Measurements from ENCODE around the gene RUFY3. TPM values are rescaled to one million over a fixed set of nuclear protein-coding genes. Genes with fewer than 3 reads are reported as not detected.
"Not testable (repeated sequence)": the region's sequence is repeated elsewhere in the genome, so short reads cannot be mapped to it uniquely, and the experiment has no call there.

The RUFY3 gene
- total and polyA plus RNA-seq, 2 experiments from 2014 or later, result 18.3 to 29.2 TPM

DNA sequence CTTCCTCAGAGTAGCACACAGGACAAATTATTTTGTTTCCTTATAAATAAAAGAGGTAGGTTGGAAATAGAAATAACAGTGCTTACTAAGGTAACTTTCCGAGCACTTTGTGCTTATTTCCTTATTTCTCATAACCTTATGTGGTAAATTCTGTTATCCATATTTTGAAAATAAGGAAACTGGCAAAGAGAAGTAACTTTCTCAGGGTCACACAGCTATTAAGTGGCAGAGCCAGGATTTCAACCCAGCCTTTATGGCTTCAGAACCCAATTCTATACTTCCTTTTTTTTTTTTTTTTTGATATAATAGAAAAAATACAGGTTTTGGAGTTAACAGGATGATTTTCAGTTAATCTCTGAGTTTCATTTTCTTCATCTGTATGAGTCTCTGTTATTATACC lies 30.1 kb upstream of the RUFY3 start:
- peaks cover 13% of the 10 kb centered on the region; the same call in 1 of the 2 replicates for H3K4me1 ChIP-seq (ENCODE audit: insufficient read depth)
- H3K4me3 Mint-ChIP-seq, result no peak overlapping the region
- DNase-seq (ENCODE audit: low spot score), result no peak
- H3K27ac ChIP-seq (ENCODE audit: low read depth), result no peak overlapping the region
- peaks cover 15% of the 10 kb centered on the region for H3K4me1 Mint-ChIP-seq
- TF ChIP-seq, protein P1, sequence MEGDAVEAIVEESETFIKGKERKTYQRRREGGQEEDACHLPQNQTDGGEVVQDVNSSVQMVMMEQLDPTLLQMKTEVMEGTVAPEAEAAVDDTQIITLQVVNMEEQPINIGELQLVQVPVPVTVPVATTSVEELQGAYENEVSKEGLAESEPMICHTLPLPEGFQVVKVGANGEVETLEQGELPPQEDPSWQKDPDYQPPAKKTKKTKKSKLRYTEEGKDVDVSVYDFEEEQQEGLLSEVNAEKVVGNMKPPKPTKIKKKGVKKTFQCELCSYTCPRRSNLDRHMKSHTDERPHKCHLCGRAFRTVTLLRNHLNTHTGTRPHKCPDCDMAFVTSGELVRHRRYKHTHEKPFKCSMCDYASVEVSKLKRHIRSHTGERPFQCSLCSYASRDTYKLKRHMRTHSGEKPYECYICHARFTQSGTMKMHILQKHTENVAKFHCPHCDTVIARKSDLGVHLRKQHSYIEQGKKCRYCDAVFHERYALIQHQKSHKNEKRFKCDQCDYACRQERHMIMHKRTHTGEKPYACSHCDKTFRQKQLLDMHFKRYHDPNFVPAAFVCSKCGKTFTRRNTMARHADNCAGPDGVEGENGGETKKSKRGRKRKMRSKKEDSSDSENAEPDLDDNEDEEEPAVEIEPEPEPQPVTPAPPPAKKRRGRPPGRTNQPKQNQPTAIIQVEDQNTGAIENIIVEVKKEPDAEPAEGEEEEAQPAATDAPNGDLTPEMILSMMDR (conservative IDR thresholded peaks at IDR 0.05; ENCODE audit: low read depth in 2 of 2), result no peak
- no peak for TF ChIP-seq STAT1 (IDR thresholded peaks at IDR 0.05; ENCODE audit: unreplicated experiment)
- TF ChIP-seq, protein P2, sequence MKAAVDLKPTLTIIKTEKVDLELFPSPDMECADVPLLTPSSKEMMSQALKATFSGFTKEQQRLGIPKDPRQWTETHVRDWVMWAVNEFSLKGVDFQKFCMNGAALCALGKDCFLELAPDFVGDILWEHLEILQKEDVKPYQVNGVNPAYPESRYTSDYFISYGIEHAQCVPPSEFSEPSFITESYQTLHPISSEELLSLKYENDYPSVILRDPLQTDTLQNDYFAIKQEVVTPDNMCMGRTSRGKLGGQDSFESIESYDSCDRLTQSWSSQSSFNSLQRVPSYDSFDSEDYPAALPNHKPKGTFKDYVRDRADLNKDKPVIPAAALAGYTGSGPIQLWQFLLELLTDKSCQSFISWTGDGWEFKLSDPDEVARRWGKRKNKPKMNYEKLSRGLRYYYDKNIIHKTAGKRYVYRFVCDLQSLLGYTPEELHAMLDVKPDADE (IDR thresholded peaks at IDR 0.05), result no peak
- peaks cover 39% of the 10 kb centered on the region for H3K79me2 ChIP-seq (replicated peaks; ENCODE audit: insufficient read depth)
- ATAC-seq, result no peak
- no peaks in the 10 kb centered on the region for H3K9me2 ChIP-seq (ENCODE audit: insufficient read depth)
- 0 out of 2 replicates have a peak, but pooled peaks cover 3% of the 10 kb centered on the region for H3F3A ChIP-seq (replicated peaks; ENCODE audit: low read depth)
- H2AFZ ChIP-seq, result no peak overlapping the region
- peaks cover 18% of the 10 kb centered on the region for H3K27me3 Mint-ChIP-seq (ENCODE audit: insufficient read depth, low read depth, poor library complexity)
- no peak overlapping the region for H3K27ac Mint-ChIP-seq
- 0 out of 2 replicates have a peak overlapping the region, but pooled peaks have one; percentile 40 for H3K4me2 ChIP-seq
- H3K9me3 Mint-ChIP-seq, result no peaks in the 10 kb centered on the region; the same call in 2 of the 3 replicates
- no peak overlapping the region for H3K4me3 ChIP-seq
- H3K36me3 Mint-ChIP-seq (ENCODE audit: low read depth), result peaks cover 31% of the 10 kb centered on the region
- H3K36me3 ChIP-seq (ENCODE audit: insufficient read depth), result no peaks in the 10 kb centered on the region
- H3K27me3 ChIP-seq (ENCODE audit: insufficient read depth), result no peaks in the 10 kb centered on the region
- H4K20me1 ChIP-seq (replicated peaks; ENCODE audit: insufficient read depth), result peaks cover 31% of the 10 kb centered on the region

DNA sequence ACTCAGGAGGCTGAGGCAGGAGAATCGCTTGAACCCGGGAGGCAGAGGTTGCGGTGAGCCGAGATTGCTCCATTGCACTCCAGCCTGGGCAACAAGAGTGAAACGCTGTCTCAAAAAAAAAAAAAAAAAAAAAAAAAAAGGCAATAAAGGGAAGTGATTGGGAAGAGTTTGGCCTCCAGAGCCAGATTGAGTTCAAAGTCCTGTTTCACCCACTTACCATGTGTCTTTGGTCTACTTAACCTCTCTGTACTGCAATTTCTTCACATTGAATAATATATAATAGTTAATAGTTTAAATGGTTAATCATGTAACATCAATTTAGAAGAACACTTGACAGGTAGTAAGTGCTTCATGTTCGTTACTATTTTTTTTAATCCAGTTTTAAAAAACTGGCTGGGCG lies 27.1 kb upstream of the RUFY3 start:
- not testable (repeated sequence) for H3K4me3 Mint-ChIP-seq; ATAC-seq; H3K4me3 ChIP-seq; H2AFZ ChIP-seq; H3K36me3 ChIP-seq (ENCODE audit: insufficient read depth); H3K4me2 ChIP-seq; H3K27ac ChIP-seq (ENCODE audit: low read depth); H3K9me2 ChIP-seq (ENCODE audit: insufficient read depth); DNase-seq (ENCODE audit: low spot score); H3F3A ChIP-seq (replicated peaks; ENCODE audit: low read depth); H3K27me3 ChIP-seq (ENCODE audit: insufficient read depth); H3K4me1 ChIP-seq (ENCODE audit: insufficient read depth); H3K4me1 Mint-ChIP-seq; H3K27me3 Mint-ChIP-seq (ENCODE audit: insufficient read depth, low read depth, poor library complexity); H3K27ac Mint-ChIP-seq; H3K9me3 Mint-ChIP-seq
- peaks cover 25% of the 10 kb centered on the region for H4K20me1 ChIP-seq (replicated peaks; ENCODE audit: insufficient read depth)
- peaks cover 28% of the 10 kb centered on the region for H3K79me2 ChIP-seq (replicated peaks; ENCODE audit: insufficient read depth)
- H3K36me3 Mint-ChIP-seq (ENCODE audit: low read depth), result peaks cover 19% of the 10 kb centered on the region

DNA sequence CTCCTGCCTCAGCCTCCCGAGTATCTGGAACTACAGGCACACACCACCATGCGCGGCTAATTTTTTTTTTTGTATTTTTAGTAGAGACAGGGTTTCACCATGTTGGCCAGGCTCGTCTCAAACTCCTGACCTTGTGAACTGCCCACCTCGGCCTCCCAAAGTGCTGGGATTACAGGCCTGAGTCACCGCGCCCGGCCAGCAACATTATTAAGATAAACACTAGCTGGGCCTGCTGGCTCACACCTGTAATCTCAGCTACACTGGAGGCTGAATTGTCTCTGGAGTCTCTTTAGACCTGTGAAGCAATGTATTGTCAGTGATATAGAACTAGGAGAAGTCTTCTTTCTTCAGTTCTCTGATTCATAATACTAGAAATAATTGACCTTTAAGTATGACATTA lies 23.3 kb upstream of the RUFY3 start:
- not testable (repeated sequence) for H3K27me3 ChIP-seq (ENCODE audit: insufficient read depth); H3K4me3 Mint-ChIP-seq; H3K9me3 Mint-ChIP-seq; H3K36me3 ChIP-seq (ENCODE audit: insufficient read depth); H3K27ac Mint-ChIP-seq; H3K27ac ChIP-seq (ENCODE audit: low read depth); H3K4me1 ChIP-seq (ENCODE audit: insufficient read depth); H3K36me3 Mint-ChIP-seq (ENCODE audit: low read depth); H3K4me2 ChIP-seq; H3K9me2 ChIP-seq (ENCODE audit: insufficient read depth); DNase-seq (ENCODE audit: low spot score); H3K79me2 ChIP-seq (replicated peaks; ENCODE audit: insufficient read depth); H2AFZ ChIP-seq; H3K4me3 ChIP-seq; H3K27me3 Mint-ChIP-seq (ENCODE audit: insufficient read depth, low read depth, poor library complexity); H3K4me1 Mint-ChIP-seq; H4K20me1 ChIP-seq (replicated peaks; ENCODE audit: insufficient read depth); ATAC-seq; H3F3A ChIP-seq (replicated peaks; ENCODE audit: low read depth)

Data from GM23338 (cell line).